K562 (cell line): ENCODE results near the gene OR10H5. TPM values are rescaled to one million over a fixed set of nuclear protein-coding genes. Genes with fewer than 3 reads are reported as not detected.

ENCODE experiments used
- BHLHE40 ChIP-seq: IDR thresholded peaks from 2 replicates; pipeline ENCODE4 v1.6.1; 2011; ENCODE audit warnings: low read length, improper control_type of control experiment
- CXXC5 ChIP-seq: fragments of 250-450 bp; sonication (Bioruptor Pico); IDR thresholded peaks from 2 replicates; pipeline ENCODE4 v1.8.0; 2022; ENCODE audit warnings: inconsistent platforms, mild to moderate bottlenecking, moderate library complexity
- ELF4 ChIP-seq: fragments of 450-650 bp; formaldehyde crosslinking; IDR thresholded peaks from 2 replicates; pipeline ENCODE4 v1.4.0; 2022; ENCODE audit warnings: missing genetic modification characterization
- FOXA3 ChIP-seq, 2 experiments: fragments of 450-650 bp in 1 of 2; sonication (generic) in 1 of 2; formaldehyde crosslinking; IDR thresholded peaks in 1 of 2; conservative IDR thresholded peaks in 1 of 2; 2 replicates each; pipeline versions ENCODE4 v1.4.0 to v1.8.0; 2020 to 2022; ENCODE audit warnings: mild to moderate bottlenecking in 2 of 2, missing genetic modification reagents in 1 of 2
- HDAC2 ChIP-seq: fragments of 450-650 bp; IDR thresholded peaks from 2 replicates; pipeline ENCODE4 v1.6.1; 2016; ENCODE audit warnings: mild to moderate bottlenecking
- ILF3 ChIP-seq: fragments of 450-650 bp; IDR thresholded peaks from 2 replicates; pipeline ENCODE4 v1.6.1; 2018; ENCODE audit warnings: antibody characterized with exemption, mild to moderate bottlenecking, moderate library complexity, borderline replicate concordance
- NCOR1 ChIP-seq: fragments of 450-650 bp; IDR thresholded peaks from 2 replicates; pipeline ENCODE4 v1.6.1; 2016; ENCODE audit warnings: mild to moderate bottlenecking, moderate library complexity
- ZNF584 ChIP-seq: fragments of 200-800 bp; sonication (Bioruptor generic); IDR thresholded peaks from 2 replicates; pipeline ENCODE4 v1.6.1; 2016; ENCODE audit warnings: low read depth, mild to moderate bottlenecking, missing genetic modification characterization, missing compliant biosample characterization
- polyA plus RNA-seq, 8 experiments: library from polyadenylated mRNA; depleted of rRNA in 4 of 8; stranded (reverse) in 5 of 8; unstranded in 3 of 8; fragments of >200 nt; fragmentation: Nextera tagmentation in 2 of 8; fragmentation: Illumina TruSeq in 1 of 8; extraction: Ambion mirVana in 2 of 8; extraction: Trizol in 1 of 8; gene quantifications; 2 replicates each; pipeline versions ENCODE4 v1.2.1 to v1.2.3, GENCODE V29; 2011 to 2014; ENCODE audit warnings: inconsistent platforms in 1 of 8, missing spikeins in 1 of 8
- total RNA-seq, 7 experiments: library from RNA; depleted of rRNA in 6 of 7; stranded (reverse); fragments of >200 nt in 6 of 7; fragmentation: Illumina TruSeq in 2 of 7; extraction: Trizol in 2 of 7; gene quantifications; 2 replicates each; pipeline versions ENCODE4 v1.2.1 to v1.2.3, GENCODE V29; 2011 to 2021; ENCODE audit warnings: low replicate concordance in 1 of 7
- TF ChIP-seq, protein P1 (sequence below), 2 experiments: fragments of 450-650 bp; IDR thresholded peaks; 2 replicates each; pipeline ENCODE4 v1.6.1; 2016
- TF ChIP-seq, protein P2 (sequence below): fragments of 200-800 bp; sonication (Bioruptor generic); IDR thresholded peaks from 2 replicates; pipeline ENCODE4 v1.6.1; 2017; ENCODE audit warnings: missing genetic modification characterization, missing compliant biosample characterization
- TF ChIP-seq, protein P3 (sequence below), 2 experiments: fragments of 450-650 bp; IDR thresholded peaks; 2 replicates each; pipeline ENCODE4 v1.6.1; 2016; ENCODE audit warnings: mild to moderate bottlenecking in 2 of 2, borderline replicate concordance in 1 of 2, low read depth in 1 of 2, moderate library complexity in 1 of 2
- TF ChIP-seq, protein P4 (sequence below), 2 experiments: fragments of 450-650 bp; conservative IDR thresholded peaks; 2 replicates each; pipeline ENCODE4 v1.6.1; 2017; ENCODE audit warnings: mild to moderate bottlenecking in 2 of 2, moderate library complexity in 2 of 2

The OR10H5 gene
- total and polyA plus RNA-seq, 9 of the 15 experiments (the other 6 are each of a cell fraction or from before 2014, with no cell fraction given) = not detected

DNA sequence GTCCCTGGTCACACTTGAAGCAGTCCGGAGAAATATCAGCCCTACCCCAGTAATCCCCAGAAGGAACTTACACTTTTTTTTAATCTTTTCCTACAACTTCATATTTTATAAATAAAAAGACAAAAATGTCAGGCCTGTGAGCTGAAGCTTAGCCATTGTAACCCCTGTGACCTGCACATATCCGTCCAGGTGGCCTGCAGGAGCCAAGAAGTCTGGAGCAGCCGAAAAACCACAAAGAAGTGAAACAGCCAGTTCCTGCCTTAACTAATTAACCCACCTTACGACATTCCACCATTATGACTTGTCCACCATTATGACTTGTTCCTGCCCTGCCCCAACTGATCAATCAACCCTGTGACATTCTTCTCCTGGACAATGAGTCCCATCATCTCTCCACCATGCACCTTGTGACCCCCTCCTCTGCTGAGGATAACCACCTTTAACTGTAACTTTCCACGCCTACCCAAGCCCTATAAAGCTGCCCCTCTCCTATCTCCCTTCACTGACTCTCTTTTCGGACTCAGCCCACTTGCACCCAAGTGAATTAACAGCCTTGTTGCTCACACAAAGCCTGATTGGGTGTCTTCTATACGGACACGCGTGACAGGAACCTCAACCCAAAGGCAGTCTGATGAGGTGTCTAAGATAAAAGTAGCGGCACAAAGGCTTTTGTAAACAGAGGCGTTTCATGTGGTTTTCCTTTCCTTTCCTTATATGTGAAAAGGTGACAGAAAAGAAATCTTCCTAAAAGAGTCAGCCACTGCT lies 48.3 kb downstream of the OR10H5 start (continued):
- TF ChIP-seq ZNF584 (0 out of 2 replicates have a peak, but pooled peaks have one; percentile 12), BHLHE40 (0 out of 2 replicates have a peak, but pooled peaks have one; percentile 29), ILF3 (0 out of 2 replicates have a peak, but pooled peaks have one; percentile 11), FOXA3 (CRISPR knock-in tag; conservative IDR thresholded peaks at IDR 0.05 in 1 of 2, IDR thresholded peaks at IDR 0.05 in 1 of 2) (peak in 1 of 2 experiments; percentile 77; a peak in 2 of 4 replicates), CXXC5 (CRISPR knock-in tag) (0 out of 2 replicates have a peak, but pooled peaks have one; percentile 6), ELF4 (CRISPR knock-in tag) (peak; percentile 92), NCOR1 (peak; percentile 10; the same call in 1 of the 2 replicates), HDAC2 (peak; percentile 31; the same call in 1 of the 2 replicates)
- TF ChIP-seq, protein P1, sequence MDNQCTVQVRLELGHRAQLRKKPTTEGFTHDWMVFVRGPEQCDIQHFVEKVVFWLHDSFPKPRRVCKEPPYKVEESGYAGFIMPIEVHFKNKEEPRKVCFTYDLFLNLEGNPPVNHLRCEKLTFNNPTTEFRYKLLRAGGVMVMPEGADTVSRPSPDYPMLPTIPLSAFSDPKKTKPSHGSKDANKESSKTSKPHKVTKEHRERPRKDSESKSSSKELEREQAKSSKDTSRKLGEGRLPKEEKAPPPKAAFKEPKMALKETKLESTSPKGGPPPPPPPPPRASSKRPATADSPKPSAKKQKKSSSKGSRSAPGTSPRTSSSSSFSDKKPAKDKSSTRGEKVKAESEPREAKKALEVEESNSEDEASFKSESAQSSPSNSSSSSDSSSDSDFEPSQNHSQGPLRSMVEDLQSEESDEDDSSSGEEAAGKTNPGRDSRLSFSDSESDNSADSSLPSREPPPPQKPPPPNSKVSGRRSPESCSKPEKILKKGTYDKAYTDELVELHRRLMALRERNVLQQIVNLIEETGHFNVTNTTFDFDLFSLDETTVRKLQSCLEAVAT (IDR thresholded peaks at IDR 0.05) = peak; percentile 82 to 88; a peak in 3 of 4 replicates
- TF ChIP-seq, protein P2, sequence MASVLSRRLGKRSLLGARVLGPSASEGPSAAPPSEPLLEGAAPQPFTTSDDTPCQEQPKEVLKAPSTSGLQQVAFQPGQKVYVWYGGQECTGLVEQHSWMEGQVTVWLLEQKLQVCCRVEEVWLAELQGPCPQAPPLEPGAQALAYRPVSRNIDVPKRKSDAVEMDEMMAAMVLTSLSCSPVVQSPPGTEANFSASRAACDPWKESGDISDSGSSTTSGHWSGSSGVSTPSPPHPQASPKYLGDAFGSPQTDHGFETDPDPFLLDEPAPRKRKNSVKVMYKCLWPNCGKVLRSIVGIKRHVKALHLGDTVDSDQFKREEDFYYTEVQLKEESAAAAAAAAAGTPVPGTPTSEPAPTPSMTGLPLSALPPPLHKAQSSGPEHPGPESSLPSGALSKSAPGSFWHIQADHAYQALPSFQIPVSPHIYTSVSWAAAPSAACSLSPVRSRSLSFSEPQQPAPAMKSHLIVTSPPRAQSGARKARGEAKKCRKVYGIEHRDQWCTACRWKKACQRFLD (CRISPR knock-in tag) = peak; percentile 66
- TF ChIP-seq, protein P3, sequence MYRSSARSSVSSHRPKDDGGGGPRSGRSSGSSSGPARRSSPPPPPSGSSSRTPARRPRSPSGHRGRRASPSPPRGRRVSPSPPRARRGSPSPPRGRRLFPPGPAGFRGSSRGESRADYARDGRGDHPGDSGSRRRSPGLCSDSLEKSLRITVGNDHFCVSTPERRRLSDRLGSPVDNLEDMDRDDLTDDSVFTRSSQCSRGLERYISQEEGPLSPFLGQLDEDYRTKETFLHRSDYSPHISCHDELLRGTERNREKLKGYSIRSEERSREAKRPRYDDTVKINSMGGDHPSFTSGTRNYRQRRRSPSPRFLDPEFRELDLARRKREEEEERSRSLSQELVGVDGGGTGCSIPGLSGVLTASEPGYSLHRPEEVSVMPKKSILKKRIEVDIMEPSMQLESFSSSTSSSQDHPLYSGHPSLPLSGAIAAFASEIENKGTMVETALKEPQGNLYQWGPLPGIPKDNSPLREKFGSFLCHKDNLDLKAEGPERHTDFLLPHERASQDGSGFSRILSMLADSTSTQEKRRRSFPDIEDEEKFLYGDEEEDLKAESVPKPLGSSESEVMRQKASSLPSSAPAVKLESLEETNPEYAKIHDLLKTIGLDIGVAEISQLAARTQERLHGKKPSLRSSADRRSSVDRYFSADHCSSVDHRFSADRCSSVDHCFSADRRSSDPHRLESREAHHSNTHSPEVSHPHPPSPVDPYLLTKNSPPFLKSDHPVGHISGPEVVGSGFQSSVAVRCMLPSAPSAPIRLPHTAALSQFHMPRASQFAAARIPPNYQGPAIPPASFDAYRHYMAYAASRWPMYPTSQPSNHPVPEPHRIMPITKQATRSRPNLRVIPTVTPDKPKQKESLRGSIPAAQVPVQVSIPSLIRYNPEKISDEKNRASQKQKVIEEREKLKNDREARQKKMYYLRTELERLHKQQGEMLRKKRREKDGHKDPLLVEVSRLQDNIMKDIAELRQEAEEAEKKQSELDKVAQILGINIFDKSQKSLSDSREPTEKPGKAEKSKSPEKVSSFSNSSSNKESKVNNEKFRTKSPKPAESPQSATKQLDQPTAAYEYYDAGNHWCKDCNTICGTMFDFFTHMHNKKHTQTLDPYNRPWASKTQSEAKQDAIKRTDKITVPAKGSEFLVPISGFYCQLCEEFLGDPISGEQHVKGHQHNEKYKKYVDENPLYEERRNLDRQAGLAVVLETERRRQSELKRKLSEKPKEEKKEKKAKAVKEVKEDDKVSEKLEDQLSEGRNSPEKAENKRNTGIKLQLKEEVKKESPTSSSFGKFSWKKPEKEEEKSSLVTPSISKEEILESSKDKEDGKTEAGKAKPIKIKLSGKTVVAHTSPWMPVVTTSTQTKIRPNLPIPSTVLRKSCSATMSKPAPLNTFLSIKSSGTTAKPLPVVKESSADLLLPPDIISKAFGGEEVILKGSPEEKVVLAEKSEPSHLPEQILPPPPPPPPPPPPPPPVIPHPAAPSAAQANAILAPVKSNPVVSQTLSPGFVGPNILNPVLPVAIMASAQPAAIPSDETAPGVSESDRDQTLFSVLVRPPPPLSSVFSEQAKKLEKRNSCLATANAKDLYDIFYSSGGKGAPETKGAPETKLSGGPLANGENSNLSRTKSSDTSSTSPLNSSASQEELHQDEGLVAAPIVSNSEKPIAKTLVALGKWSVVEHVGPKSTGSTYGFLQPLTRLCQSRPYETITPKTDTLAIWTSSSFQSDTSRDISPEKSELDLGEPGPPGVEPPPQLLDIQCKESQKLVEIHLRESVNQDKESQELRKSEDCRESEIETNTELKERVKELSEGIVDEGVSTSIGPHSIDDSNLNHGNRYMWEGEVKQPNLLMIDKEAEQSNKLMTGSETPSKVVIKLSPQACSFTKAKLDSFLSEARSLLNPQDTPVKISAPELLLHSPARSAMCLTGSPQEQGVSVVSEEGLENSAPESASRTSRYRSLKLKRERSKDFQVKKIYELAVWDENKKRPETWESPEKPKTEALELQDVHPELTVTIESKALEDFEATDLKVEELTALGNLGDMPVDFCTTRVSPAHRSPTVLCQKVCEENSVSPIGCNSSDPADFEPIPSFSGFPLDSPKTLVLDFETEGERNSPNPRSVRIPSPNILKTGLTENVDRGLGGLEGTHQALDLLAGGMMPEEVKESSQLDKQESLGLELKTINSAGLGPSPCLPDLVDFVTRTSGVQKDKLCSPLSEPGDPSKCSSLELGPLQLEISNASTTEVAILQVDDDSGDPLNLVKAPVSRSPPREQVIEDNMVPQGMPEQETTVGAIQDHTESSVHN (IDR thresholded peaks at IDR 0.05; ENCODE audit: borderline replicate concordance in 1 of 2, low read depth in 1 of 2) = peak in 1 of 2 experiments; percentile 17; a peak in 1 of 4 replicates
- TF ChIP-seq, protein P4, sequence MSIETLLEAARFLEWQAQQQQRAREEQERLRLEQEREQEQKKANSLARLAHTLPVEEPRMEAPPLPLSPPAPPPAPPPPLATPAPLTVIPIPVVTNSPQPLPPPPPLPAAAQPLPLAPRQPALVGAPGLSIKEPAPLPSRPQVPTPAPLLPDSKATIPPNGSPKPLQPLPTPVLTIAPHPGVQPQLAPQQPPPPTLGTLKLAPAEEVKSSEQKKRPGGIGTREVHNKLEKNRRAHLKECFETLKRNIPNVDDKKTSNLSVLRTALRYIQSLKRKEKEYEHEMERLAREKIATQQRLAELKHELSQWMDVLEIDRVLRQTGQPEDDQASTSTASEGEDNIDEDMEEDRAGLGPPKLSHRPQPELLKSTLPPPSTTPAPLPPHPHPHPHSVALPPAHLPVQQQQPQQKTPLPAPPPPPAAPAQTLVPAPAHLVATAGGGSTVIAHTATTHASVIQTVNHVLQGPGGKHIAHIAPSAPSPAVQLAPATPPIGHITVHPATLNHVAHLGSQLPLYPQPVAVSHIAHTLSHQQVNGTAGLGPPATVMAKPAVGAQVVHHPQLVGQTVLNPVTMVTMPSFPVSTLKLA (conservative IDR thresholded peaks at IDR 0.05) = peak; percentile 37 to 38; a peak in 2 of 4 replicates
